DND-41 (cell line): ENCODE results near the gene CLK3.

Experiments
- ATAC-seq: fragments of 200-7000 bp; cut with Tn5 transposase; 3 replicates; pipeline ENCODE4 v1.9.1; 2021; ENCODE audit warnings: low read depth; ENCODE audit not compliant: insufficient read depth
- DNase-seq: peaks from one replicate; pipeline ENCODE4 v3.0.0-alpha.2; 2020
- H2AFZ ChIP-seq: 2 replicates; pipeline ENCODE4 v1.6.0; 2012; ENCODE audit warnings: low read depth, low read length
- H3K27ac ChIP-seq: 2 replicates; pipeline ENCODE4 v1.5.1; 2012; ENCODE audit warnings: low read length, inconsistent platforms
- H3K27me3 ChIP-seq: fragments of 200-600 bp; sonication (generic); 2 replicates; pipeline ENCODE4 v1.6.0; 2012; ENCODE audit warnings: low read length, mild to moderate bottlenecking, inconsistent platforms; ENCODE audit not compliant: insufficient read depth, poor library complexity
- H3K36me3 ChIP-seq: 2 replicates; pipeline ENCODE4 v1.5.1; 2012; ENCODE audit warnings: low read length, inconsistent platforms; ENCODE audit not compliant: insufficient read depth
- H3K4me1 ChIP-seq: 2 replicates; pipeline ENCODE4 v1.5.1; 2012; ENCODE audit warnings: mild to moderate bottlenecking, low read length; ENCODE audit not compliant: insufficient read depth
- H3K4me2 ChIP-seq: 2 replicates; pipeline ENCODE4 v1.6.0; 2012; ENCODE audit warnings: mild to moderate bottlenecking, moderate library complexity, low read length, inconsistent platforms; ENCODE audit not compliant: insufficient read depth
- H3K4me3 ChIP-seq, 2 experiments: fragments of 200-600 bp in 1 of 2; shearing (Covaris generic) in 1 of 2; 2 replicates each; pipeline ENCODE4 v1.5.1; 2012 to 2016; ENCODE audit warnings: inconsistent platforms in 2 of 2, low read length in 2 of 2, mild to moderate bottlenecking in 2 of 2, low read depth in 1 of 2, moderate library complexity in 1 of 2
- H3K79me2 ChIP-seq: 2 replicates; pipeline ENCODE4 v1.6.0; 2012; ENCODE audit warnings: low read length, inconsistent platforms; ENCODE audit not compliant: insufficient read depth
- H3K9ac ChIP-seq: 2 replicates; pipeline ENCODE4 v1.6.0; 2012; ENCODE audit warnings: low read depth, mild to moderate bottlenecking, inconsistent platforms, low read length, moderate library complexity
- H3K9me3 ChIP-seq: 2 replicates; pipeline ENCODE4 v1.5.1; 2012; ENCODE audit warnings: low read length, moderate library complexity, mild to moderate bottlenecking, inconsistent platforms; ENCODE audit not compliant: insufficient read depth, severe bottlenecking
- H4K20me1 ChIP-seq: 2 replicates; pipeline ENCODE4 v1.6.0; 2012; ENCODE audit warnings: low read length; ENCODE audit not compliant: insufficient read depth
- CTCF ChIP-seq: IDR thresholded peaks from 2 replicates; pipeline ENCODE4 v1.5.1; 2012; ENCODE audit warnings: borderline replicate concordance, low read length, moderate library complexity, mild to moderate bottlenecking; ENCODE audit not compliant: poor library complexity, severe bottlenecking; ENCODE audit errors: extremely low read depth
- EZH2 ChIP-seq: IDR thresholded peaks from 3 replicates; pipeline ENCODE4 v1.6.1; 2012; ENCODE audit warnings: borderline replicate concordance, low read depth, mild to moderate bottlenecking, moderate library complexity, low read length, inconsistent platforms; ENCODE audit not compliant: severe bottlenecking

The CLK3 gene

GRCh38 chr15:74579001-74579400 lies 36.6 kb upstream of the CLK3 start:
- Histone ChIP-seq H3K9me3 (no peaks in the 10 kb centered on the region), H3K36me3 (peaks cover 10% of the 10 kb centered on the region; the same call in 1 of the 2 replicates), H3K4me3 (no peak overlapping the region)

GRCh38 chr15:74580538-74581350 lies 34.9 kb upstream of the CLK3 start:
- no peak overlapping the region for H3K4me3 ChIP-seq
- no peaks in the 10 kb centered on the region for H3K27me3 ChIP-seq
- H3K4me1 ChIP-seq, result no peaks in the 10 kb centered on the region
- H2AFZ ChIP-seq, result no peak overlapping the region
- no peak overlapping the region for H3K4me2 ChIP-seq
- ATAC-seq, result no peak
- peaks cover 1% of the 10 kb centered on the region; the same call in 1 of the 2 replicates for H3K36me3 ChIP-seq
- no peak for TF ChIP-seq CTCF
- no peak for TF ChIP-seq EZH2
- H3K9me3 ChIP-seq, result no peaks in the 10 kb centered on the region
- no peak for DNase-seq
- no peak overlapping the region for H3K9ac ChIP-seq
- H4K20me1 ChIP-seq, result no peaks in the 10 kb centered on the region; the same call in 1 of the 2 replicates
- no peaks in the 10 kb centered on the region for H3K79me2 ChIP-seq
- H3K27ac ChIP-seq, result no peak overlapping the region

More at GRCh38 chr15:74579001-74579400, 36.6 kb upstream of the CLK3 start:
- Histone ChIP-seq H3K9ac (no peak overlapping the region), H3K79me2 (no peaks in the 10 kb centered on the region), H3K27ac (no peak overlapping the region), H3K27me3 (no peaks in the 10 kb centered on the region), H3K4me1 (no peaks in the 10 kb centered on the region), H4K20me1 (no peaks in the 10 kb centered on the region; the same call in 1 of the 2 replicates), H2AFZ (no peak overlapping the region), H3K4me2 (no peak overlapping the region)
- ATAC-seq, result no peak
- TF ChIP-seq EZH2, result no peak
- TF ChIP-seq CTCF, result no peak
- no peak for DNase-seq

GRCh38 chr15:74584204-74584603 lies 31.4 kb upstream of the CLK3 start:
- Histone ChIP-seq H3K36me3 (peaks cover 5% of the 10 kb centered on the region; the same call in 1 of the 2 replicates), H3K79me2 (no peaks in the 10 kb centered on the region), H3K4me1 (no peaks in the 10 kb centered on the region), H3K9ac (no peak overlapping the region), H4K20me1 (no peaks in the 10 kb centered on the region; the same call in 1 of the 2 replicates), H3K4me3 (no peak overlapping the region), H3K9me3 (no peaks in the 10 kb centered on the region), H3K27ac (no peak overlapping the region), H3K4me2 (no peak overlapping the region), H3K27me3 (no peaks in the 10 kb centered on the region), H2AFZ (no peak overlapping the region)
- no peak for ATAC-seq
- DNase-seq, result no peak
- TF ChIP-seq CTCF, result no peak
- no peak for TF ChIP-seq EZH2
